ENCODE results near the gene MGAT5B.

DNA sequence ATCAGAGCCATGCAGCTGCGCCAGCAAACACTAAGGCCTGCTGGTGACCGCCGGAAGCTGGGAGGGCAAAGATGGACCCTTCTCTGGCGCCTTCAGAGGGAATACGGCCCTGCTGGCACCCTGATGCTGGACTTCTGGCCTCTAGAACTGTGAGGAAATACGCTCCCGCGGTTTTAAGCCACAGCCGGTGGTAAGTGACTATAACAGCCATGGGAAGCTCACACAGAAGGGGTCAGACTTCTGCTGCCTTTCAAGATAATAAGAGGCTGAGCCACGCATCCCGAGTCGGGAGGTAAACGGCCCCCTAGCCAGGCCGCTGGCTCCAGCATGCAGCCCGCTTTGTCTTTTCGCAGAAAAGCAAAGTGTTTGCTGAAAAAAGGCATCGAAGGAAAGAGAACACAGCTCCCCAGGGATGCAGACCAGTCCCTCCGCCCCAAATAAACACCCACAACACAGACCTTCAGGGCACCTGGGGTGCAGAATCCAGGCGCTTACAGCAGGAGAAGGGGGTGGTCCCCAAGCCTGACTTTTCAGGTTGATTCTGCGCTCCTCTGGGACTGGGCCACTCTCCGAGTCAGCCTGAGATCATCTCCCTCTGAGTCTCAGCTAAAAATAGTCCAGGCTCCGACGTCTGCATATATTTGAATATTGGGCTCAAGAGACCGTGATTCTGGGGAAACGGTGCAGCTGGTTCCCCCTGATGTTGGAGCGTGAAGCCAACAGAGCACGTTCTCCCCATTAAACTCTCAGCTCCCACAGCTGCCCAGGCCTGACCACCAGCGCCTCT lies 89.7 kb downstream of the MGAT5B start:
- TF ChIP-seq, protein P1, sequence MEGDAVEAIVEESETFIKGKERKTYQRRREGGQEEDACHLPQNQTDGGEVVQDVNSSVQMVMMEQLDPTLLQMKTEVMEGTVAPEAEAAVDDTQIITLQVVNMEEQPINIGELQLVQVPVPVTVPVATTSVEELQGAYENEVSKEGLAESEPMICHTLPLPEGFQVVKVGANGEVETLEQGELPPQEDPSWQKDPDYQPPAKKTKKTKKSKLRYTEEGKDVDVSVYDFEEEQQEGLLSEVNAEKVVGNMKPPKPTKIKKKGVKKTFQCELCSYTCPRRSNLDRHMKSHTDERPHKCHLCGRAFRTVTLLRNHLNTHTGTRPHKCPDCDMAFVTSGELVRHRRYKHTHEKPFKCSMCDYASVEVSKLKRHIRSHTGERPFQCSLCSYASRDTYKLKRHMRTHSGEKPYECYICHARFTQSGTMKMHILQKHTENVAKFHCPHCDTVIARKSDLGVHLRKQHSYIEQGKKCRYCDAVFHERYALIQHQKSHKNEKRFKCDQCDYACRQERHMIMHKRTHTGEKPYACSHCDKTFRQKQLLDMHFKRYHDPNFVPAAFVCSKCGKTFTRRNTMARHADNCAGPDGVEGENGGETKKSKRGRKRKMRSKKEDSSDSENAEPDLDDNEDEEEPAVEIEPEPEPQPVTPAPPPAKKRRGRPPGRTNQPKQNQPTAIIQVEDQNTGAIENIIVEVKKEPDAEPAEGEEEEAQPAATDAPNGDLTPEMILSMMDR (IDR thresholded peaks at IDR 0.05), result no peak
- TF ChIP-seq POLR2AphosphoS5 (IDR thresholded peaks at IDR 0.05), result no peak
- no peak for TF ChIP-seq EP300 (IDR thresholded peaks at IDR 0.05)
- no peak for TF ChIP-seq POLR2A (IDR thresholded peaks at IDR 0.05)

Measured in stomach (tissue), 4 donors.